GM23248 (cell line): ENCODE measurements around the gene DGAT2.

Experiments used
- EZH2 ChIP-seq: fragments of 200-600 bp; sonication (generic); IDR thresholded peaks from 2 replicates; pipeline ENCODE4 v1.6.1; 2018; ENCODE audit warnings: antibody characterized with exemption, mild to moderate bottlenecking; ENCODE audit not compliant: insufficient read depth, poor library complexity, severe bottlenecking
- EZH2phosphoT487 ChIP-seq: fragments of 200-600 bp; sonication (generic); IDR thresholded peaks from 2 replicates; pipeline ENCODE4 v1.6.1; 2018; ENCODE audit warnings: antibody characterized with exemption, moderate library complexity, mild to moderate bottlenecking, low read depth; ENCODE audit not compliant: insufficient read depth

GRCh38 chr11:75740681-75741080 is 27.9 kb upstream of the DGAT2 start:
- TF ChIP-seq EZH2 (no peak), EZH2phosphoT487 (no peak)
